Loucy (cell line): Measurements from ENCODE around the gene AHDC1.

Experiments
- H2AFZ ChIP-seq: fragments of 200-600 bp; sonication (generic); 2 replicates; pipeline ENCODE4 v1.6.0; 2016; ENCODE audit warnings: antibody characterized with exemption, mild to moderate bottlenecking, low read length, moderate library complexity
- H3F3A ChIP-seq: fragments of 200-600 bp; 2 replicates; pipeline ENCODE4 v1.6.0; 2016; ENCODE audit warnings: antibody characterized with exemption, low read depth, mild to moderate bottlenecking
- H3K27me3 ChIP-seq: fragments of 200-600 bp; sonication (generic); 2 replicates; pipeline ENCODE4 v1.6.1; 2014; ENCODE audit warnings: low read length, mild to moderate bottlenecking; ENCODE audit not compliant: insufficient read depth, poor library complexity, severe bottlenecking
- H3K36me3 ChIP-seq: fragments of 200-600 bp; sonication (generic); 2 replicates; pipeline ENCODE4 v1.6.1; 2016; ENCODE audit warnings: low read length; ENCODE audit not compliant: insufficient read depth
- H3K4me1 ChIP-seq: fragments of 200-600 bp; sonication (generic); 2 replicates; pipeline ENCODE4 v1.5.1; 2014; ENCODE audit warnings: low read length, mild to moderate bottlenecking; ENCODE audit not compliant: insufficient read depth, poor library complexity, severe bottlenecking
- H3K4me2 ChIP-seq: fragments of 200-600 bp; sonication (generic); 2 replicates; pipeline ENCODE4 v1.6.0; 2014; ENCODE audit warnings: antibody characterized with exemption, low read length, low read depth, mild to moderate bottlenecking; ENCODE audit not compliant: poor library complexity, severe bottlenecking
- H3K4me3 ChIP-seq: fragments of 200-600 bp; sonication (generic); 2 replicates; pipeline ENCODE4 v1.5.1; 2014; ENCODE audit warnings: low read length, mild to moderate bottlenecking, mixed read lengths; ENCODE audit not compliant: poor library complexity, severe bottlenecking
- H3K79me2 ChIP-seq: fragments of 200-600 bp; sonication (generic); 2 replicates; pipeline ENCODE4 v1.6.1; 2014; ENCODE audit warnings: low read length; ENCODE audit not compliant: insufficient read depth
- H3K9ac ChIP-seq: fragments of 200-600 bp; sonication (generic); 2 replicates; pipeline ENCODE4 v1.6.0; 2014; ENCODE audit warnings: mild to moderate bottlenecking, low read depth, low read length, moderate library complexity; ENCODE audit not compliant: poor library complexity, severe bottlenecking
- H3K9me2 ChIP-seq: fragments of 200-600 bp; sonication (generic); replicated peaks from 2 replicates; pipeline ENCODE4 v1.6.1; 2016; ENCODE audit warnings: low read depth, low read length, mixed read lengths
- H3K9me3 ChIP-seq: fragments of 200-600 bp; sonication (generic); 2 replicates; pipeline ENCODE4 v1.6.1; 2014; ENCODE audit warnings: mild to moderate bottlenecking, antibody characterized with exemption, low read length, low read depth; ENCODE audit not compliant: insufficient read depth
- H4K20me1 ChIP-seq: fragments of 200-600 bp; sonication (generic); 2 replicates; pipeline ENCODE4 v1.6.0; 2014; ENCODE audit warnings: antibody characterized with exemption, low read length, mild to moderate bottlenecking; ENCODE audit not compliant: insufficient read depth, poor library complexity, severe bottlenecking
- CTCF ChIP-seq: fragments of 200-600 bp; sonication (generic); conservative IDR thresholded peaks from 2 replicates; pipeline ENCODE4 v1.5.1; 2014; ENCODE audit warnings: mild to moderate bottlenecking, antibody characterized with exemption, low read length
- EZH2phosphoT487 ChIP-seq: fragments of 200-600 bp; IDR thresholded peaks from 2 replicates; pipeline ENCODE4 v1.6.1; 2018; ENCODE audit warnings: antibody characterized with exemption, mild to moderate bottlenecking, moderate library complexity, borderline replicate concordance

The AHDC1 gene

DNA sequence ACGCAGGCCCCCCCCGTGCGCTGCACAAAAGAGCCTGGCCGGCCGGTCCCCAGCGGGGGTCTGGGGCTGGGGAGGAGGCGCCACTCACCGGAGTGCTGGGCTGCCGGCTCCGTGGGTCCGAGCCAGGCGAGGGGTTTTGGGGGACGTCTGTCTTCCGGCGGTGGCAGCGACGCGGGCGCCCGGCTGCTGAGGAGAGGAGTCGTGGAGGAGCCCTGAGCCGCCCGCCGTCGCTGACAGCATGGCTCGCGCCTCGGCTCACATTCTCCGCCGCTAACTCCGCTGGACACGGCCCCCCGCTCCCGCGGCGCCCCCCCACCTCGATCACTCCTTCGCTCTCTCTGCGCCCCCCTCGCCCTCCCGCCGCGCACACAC is 649 bp downstream of the AHDC1 start:
- Histone ChIP-seq H2AFZ (no peak overlapping the region), H3K4me2 (peak overlapping the region; percentile 46), H3K4me1 (peaks cover 69% of the 10 kb centered on the region), H3K9me2 (no peaks in the 10 kb centered on the region), H3K4me3 (peak overlapping the region; percentile 79), H4K20me1 (peaks cover 44% of the 10 kb centered on the region), H3K36me3 (no peaks in the 10 kb centered on the region), H3K27me3 (no peaks in the 10 kb centered on the region), H3K9ac (peak overlapping the region; percentile 89), H3F3A (peaks cover 17% of the 10 kb centered on the region; the same call in 1 of the 2 replicates), H3K79me2 (peaks cover 54% of the 10 kb centered on the region), H3K9me3 (no peaks in the 10 kb centered on the region)
- TF ChIP-seq EZH2phosphoT487 (no peak), CTCF (no peak)

GRCh38 chr1:27602462-27603308 is 1.3 kb downstream of the AHDC1 start:
- peak overlapping the region; percentile 98 for H3K4me2 ChIP-seq
- no peaks in the 10 kb centered on the region for H3K9me2 ChIP-seq
- peaks cover 70% of the 10 kb centered on the region for H3K4me1 ChIP-seq
- peaks cover 17% of the 10 kb centered on the region; the same call in 1 of the 2 replicates for H3F3A ChIP-seq
- peak overlapping the region; percentile 79 for H3K4me3 ChIP-seq
- no peak overlapping the region for H2AFZ ChIP-seq
- no peak for TF ChIP-seq EZH2phosphoT487
- peak; percentile 39 for TF ChIP-seq CTCF
- peaks cover 50% of the 10 kb centered on the region for H4K20me1 ChIP-seq
- H3K9ac ChIP-seq = peak overlapping the region; percentile 89
- H3K36me3 ChIP-seq = no peaks in the 10 kb centered on the region
- no peaks in the 10 kb centered on the region for H3K9me3 ChIP-seq
- peaks cover 60% of the 10 kb centered on the region for H3K79me2 ChIP-seq
- H3K27me3 ChIP-seq = no peaks in the 10 kb centered on the region

- Histone ChIP-seq H3K4me2 (peak overlapping the region; percentile 98), H3K4me1 (peaks cover 70% of the 10 kb centered on the region), H3K4me3 (peak overlapping the region; percentile 79), H3K36me3 (no peaks in the 10 kb centered on the region), H3K27me3 (no peaks in the 10 kb centered on the region), H4K20me1 (peaks cover 58% of the 10 kb centered on the region), H3F3A (peaks cover 17% of the 10 kb centered on the region; the same call in 1 of the 2 replicates), H2AFZ (no peak overlapping the region), H3K9me2 (no peaks in the 10 kb centered on the region), H3K9me3 (no peaks in the 10 kb centered on the region), H3K9ac (peak overlapping the region; percentile 89), H3K79me2 (peaks cover 68% of the 10 kb centered on the region)
- no peak for TF ChIP-seq EZH2phosphoT487
- TF ChIP-seq CTCF = no peak
Observed at GRCh38 chr1:27601771-27602461, 2.0 kb downstream of the AHDC1 start.
